HG03159 (cell line): ENCODE data around the gene ZSCAN32.

Experiments used
- ATAC-seq: cut with Tn5 transposase; IDR thresholded peaks from one replicate; pipeline ENCODE4 v1.9.1; 2021; ENCODE audit warnings: mild to moderate bottlenecking, moderate library complexity; ENCODE audit not compliant: unreplicated experiment

Gene ZSCAN32

GRCh38 chr16:3358871-3359270 lies 41.9 kb downstream of the ZSCAN32 start:
- no peak for ATAC-seq

DNA sequence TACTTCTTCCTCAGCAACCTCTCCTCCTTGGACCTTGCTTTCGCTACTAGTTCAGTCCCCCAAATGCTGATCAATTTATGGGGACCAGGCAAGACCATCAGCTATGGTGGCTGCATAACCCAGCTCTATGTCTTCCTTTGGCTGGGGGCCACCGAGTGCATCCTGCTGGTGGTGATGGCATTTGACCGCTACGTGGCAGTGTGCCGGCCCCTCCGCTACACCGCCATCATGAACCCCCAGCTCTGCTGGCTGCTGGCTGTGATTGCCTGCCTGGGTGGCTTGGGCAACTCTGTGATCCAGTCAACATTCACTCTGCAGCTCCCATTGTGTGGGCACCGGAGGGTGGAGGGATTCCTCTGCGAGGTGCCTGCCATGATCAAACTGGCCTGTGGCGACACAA lies 44.7 kb downstream of the ZSCAN32 start:
- no peak for ATAC-seq

GRCh38 chr16:3355589-3355988 lies 45.2 kb downstream of the ZSCAN32 start, which contains the start of gene OR2C1:
OR2C1 (plus strand) TSS chr16:3355889; CDS start chr16:3355941, 52 bp downstream.
- no peak for ATAC-seq

- no peak for ATAC-seq
These were observed 51.6 kb downstream of the ZSCAN32 start for GRCh38 chr16:3349175-3349574.

DNA sequence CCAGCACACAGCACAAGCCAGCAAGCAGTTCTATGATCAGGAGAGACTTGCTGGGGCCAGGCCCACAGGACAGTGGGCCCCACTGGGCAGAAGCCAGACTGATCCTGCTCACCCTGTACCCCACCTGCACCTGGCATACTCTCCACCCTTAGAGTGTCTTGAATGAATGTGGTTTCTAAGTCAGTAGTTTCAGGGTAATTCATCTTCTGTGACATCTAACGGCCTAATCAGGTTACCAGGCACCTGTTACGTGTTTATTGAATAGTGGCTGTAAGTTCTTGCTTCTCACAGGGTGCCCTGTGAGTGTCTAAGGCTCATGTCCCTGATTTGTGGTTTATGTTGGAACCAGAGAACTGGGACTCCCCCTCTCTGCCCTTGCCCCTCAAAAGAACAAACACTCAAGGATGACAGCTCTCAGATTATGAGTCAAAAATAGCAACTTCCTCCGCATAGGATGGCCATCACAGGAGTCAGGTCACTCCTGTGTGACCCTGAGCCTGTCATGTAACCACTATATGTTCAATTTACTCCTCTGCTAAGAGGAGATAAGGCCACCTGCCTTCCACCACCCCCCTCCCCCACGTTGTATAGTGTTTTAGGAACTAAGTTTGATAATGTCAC lies 52.1 kb downstream of the ZSCAN32 start:
- ATAC-seq, result no peak

DNA sequence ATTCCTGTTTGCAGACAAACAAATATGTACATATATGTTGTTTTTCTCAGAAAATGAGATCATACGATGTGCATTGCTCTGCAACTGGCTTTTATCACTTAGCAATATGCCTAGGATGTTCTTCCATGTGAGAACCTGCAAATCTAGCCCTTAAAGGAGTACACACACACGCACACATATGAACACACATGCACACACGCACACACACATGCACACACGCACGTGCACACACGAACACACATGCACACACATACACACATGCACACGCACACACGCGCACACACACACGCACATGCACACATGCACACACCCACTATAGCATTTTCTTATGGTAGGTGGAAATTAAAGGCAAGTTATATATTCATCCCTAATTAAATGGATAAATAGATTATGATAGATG lies 53.2 kb downstream of the ZSCAN32 start:
- no peak for ATAC-seq

DNA sequence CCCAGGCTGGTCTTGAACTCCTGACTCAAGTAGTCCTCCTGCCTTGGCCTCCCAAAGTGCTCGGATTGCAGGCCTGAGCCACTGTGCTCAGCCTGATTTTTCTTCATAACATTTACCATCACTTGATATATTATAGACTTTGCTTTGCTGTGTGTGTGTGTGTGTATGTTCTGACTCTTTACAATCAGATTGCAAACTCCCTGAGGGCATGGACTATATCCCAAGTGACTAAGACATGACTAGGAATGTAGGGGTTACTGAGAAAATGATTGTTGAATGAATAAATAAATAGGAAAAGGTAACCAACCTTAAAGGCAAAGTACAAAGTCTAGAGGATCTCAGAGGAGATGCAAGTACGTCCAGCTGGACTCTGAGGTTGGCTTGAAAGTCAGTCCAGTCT lies 54.8 kb downstream of the ZSCAN32 start:
- no peak for ATAC-seq
